IPS DF 4.7 (cell line): ENCODE data around the gene SYNE2.
"Not testable (repeated sequence)": the region's sequence is repeated elsewhere in the genome, so short reads cannot be mapped to it uniquely, and the experiment has no call there.

Experiments used
- DNase-seq: peaks from one replicate; pipeline ENCODE4 v3.0.0-alpha.2; 2013; ENCODE audit warnings: low spot score; ENCODE audit errors: extremely low read depth

The SYNE2 gene

DNA sequence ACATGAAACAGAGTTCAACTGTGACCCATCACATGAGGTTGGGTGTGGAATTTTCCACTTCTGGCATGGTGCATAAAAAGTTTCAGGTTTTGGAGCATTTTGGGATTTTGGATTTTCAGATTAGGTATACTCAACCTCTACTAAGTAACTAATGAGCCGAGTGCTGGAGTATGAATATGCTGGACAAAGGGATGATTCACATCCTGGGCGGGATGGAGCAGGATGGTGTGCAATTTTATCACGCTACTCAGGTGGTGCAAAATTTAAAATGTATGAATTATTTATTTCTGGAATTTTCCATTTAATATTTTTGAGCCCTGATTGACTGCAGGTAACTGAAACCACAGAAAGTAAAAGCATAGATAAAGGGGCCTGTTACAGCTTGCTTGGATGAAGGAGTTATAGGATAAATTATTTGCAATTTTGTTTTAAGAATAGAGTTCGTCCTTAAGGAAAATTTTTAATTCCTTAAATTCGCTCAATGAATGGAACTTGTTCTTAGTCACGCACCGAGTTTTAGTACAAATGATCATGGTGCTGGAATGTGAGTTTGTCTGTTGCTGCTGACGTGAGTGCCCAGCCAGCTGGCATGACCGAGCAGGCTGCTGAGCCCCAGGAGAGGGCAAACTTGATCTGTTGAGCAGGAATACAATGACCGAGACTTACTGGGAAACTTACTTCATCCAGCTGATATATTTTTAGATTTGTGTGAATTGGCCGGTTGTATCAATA, 265.0 kb downstream of the SYNE2 start:
- DNase-seq: no peak

DNA sequence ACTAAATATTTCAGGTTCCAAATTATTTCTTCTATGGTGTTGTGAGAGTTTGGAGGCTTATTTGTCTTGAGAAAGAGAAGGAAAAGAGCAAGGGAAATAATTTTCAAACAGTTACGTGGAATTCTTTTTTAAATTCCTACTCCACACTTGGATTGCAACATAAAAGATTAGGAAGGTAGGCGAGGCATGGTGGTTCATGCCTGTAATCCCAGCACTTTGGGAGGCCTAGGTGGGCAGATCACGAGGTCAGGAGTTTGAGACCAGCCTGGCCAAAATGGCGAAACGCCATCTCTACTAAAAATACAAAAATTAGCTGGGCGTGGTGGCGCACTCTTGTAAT, 265.6 kb downstream of the SYNE2 start:
- not testable (repeated sequence) for DNase-seq

DNA sequence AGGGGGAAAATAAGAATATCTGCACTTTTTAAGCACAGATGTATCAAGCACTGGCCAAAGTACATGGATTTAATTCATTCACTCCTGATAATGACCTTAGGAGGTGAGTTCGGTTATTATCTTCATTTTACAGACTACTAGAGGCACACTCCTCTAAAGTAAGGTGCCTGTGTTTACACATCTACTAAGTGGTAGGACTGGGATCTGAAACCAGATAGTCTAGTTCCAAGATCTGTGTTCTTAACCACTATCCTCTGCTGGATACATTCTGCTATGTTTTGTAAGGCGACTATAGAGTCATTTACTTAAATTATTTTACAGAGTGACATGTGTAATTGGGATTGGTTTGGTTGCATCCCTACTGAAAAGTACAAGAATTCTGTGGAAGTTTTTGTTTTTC, 266.1 kb downstream of the SYNE2 start:
- no peak for DNase-seq

DNA sequence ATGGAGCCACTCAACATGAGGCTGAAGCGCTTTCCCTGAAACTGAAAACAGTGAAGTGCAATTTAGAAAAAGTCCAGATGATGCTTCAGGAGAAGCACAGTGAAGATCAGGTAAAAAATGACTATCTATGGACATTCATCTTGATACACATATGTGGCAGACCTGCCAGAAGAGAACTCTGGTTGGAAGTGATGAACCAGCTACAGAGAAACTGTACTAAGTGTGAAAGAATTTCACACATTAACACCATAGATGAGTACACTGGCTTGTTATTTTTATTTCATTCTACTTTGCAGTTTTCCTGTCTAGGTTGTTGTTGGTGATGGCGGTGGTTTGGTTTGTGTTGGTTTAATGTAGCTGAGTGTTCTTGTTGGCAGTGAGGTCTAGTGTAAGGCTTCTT, 266.7 kb downstream of the SYNE2 start:
- no peak for DNase-seq

DNA sequence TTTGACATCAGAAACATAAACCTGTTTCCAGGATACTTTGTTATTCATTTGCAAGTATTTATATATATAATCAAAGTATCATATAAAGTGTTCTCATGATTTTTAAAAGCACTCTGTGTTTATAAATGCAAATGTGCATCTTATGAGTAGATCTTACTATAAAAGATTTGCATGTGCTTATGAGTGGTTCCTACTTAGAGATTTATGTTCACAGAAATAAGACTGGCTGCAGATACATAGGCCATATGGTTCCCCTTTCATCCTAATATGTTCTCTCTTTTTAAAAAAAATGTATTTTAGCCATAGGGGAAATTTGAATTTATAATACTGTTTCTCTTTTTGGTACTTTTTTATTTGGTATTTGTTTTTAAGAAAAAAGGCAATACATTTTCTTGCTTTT, 267.2 kb downstream of the SYNE2 start:
- no peak for DNase-seq

DNA sequence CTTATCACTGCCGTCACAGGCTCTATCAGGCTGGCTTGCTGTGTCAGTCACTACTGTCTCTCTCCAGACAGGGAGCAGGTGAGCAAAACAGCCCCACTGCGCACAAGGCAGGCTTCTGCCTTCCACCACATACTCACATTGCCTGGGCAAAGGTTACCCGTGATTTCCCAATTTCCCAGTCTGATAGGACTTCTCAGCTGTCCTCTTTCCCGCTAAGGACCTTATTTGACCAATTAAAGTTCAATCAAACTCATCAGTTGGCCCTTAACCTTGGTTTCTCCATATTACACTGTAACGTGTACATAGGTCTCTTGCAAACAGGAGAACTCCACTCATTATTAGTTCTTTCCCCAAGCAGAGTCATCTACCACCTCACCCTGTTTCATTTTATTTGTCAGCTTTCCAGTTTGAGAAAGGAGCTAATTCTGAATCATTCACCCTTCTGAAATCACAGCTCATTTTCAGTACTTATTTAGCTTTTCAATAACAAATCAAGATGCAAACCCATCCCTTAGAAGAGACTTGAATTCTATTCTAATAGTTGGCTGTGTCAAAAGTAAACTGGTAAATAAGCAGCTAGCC, 270.5 kb downstream of the SYNE2 start:
- no peak for DNase-seq

DNA sequence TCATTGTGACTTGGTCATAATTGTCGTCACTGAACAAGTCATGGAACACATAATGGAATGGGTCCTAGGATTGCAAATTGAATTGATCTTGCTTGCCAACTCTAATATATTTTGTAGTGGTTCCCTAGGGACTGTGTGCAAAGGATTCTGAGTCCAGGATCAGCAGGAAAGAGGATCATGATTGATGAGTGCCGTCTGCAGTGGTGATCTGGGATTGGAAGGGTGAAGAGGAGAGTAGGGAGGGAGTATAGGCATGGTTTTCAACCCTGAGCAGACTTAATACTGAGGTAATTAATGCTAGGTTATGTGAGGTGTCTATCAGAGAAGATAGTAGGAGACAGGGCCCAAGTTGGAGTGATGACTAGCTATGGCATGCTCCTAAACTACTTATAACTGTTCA, 272.5 kb downstream of the SYNE2 start:
- DNase-seq: no peak

DNA sequence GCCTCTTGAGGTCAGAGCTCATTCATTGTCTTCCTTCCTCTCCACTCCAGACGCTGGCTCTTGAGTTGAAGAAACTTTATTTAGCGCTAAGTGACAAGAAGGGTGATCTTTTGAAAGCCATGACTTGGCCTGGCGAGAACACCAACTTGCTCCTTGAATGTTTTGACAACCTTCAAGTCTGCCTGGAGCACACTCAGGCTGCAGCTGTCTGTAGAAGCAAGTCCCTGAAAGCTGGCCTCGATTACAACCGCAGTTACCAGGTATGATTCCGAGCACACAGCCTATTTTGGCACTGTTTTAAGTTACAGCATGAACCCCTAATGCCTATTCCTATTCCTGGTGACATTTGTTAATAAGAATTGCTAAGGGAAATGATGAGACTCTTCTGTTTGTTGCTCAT, 273.7 kb downstream of the SYNE2 start:
- DNase-seq: no peak

DNA sequence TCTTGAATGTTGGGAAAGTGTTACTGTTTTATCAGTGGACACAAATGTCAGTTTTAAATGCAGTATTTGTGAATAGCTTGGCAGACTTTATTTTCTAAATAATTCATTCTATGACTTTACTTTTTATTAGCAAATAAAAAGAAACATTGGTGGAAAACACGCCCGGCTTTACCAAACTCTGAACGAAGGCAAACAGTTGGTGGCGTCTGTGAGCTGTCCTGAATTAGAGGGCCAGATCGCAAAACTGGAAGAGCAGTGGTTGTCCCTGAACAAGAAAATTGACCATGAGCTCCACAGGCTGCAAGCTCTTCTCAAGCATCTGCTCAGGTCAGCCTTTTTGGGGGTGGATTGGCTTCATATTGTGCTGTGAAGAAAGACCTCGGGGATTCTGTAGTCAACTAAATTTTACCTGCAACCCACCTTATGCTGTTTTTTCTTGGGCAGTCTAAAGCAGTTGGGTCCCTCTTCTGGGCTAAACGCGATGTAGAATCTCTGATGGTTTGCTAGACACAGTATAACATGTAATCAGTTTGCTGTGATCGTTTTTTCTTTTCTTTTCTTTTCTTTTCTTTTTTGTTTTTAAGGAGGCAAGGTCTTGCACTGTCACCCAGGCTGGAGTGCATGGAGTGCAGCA, 285.0 kb downstream of the SYNE2 start:
- no peak for DNase-seq

DNA sequence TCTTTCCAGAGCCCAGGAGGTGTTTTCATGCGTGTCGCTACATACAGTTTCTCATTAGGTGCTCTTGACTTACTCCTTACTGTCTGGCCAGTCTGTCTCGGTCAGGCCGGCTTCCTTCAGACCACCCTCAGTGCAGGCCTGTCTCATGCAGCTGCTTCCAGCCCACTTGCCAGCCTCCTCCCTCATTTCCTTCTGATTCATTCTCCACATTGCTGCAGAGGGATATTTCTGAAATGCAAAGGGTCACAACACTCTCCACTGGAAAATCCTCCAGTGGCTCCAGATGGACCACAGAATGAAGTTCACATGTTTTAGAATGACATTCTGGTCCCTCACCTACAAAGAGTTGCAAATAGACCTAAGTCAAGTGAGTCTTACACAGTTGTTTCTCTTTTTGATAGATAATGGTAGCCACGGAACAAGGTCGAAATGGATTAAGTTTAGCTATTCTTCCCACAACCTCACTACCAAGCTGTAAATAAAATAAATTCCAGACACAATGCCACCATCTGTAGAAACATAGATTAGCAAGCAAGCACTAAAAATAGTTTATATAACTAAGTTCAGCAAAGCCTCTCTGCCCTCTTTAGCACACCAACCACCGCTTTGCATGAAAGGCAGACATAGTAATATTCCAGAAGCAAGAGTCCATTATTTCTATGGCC, 294.5 kb downstream of the SYNE2 start:
- no peak for DNase-seq

DNA sequence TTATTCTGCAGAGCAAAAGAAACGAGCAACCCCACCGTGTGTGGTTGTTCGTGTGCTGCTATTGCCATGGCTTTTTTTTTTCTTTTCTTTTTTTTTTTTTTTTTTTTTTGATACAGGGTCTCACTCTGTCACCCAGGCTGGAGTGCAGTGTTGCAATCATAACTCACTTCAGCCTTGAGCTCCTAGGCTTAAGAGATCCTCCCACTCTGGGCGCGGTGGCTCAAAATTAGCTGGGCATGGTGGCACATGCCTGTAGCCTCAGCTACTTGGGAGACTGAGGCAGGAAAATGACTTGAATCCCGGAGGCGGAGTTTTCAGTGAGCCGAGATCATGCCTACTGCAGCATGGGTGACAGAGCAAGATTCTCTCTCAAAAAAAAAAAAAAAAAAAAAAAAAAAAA, 297.1 kb downstream of the SYNE2 start:
- no peak for DNase-seq

DNA sequence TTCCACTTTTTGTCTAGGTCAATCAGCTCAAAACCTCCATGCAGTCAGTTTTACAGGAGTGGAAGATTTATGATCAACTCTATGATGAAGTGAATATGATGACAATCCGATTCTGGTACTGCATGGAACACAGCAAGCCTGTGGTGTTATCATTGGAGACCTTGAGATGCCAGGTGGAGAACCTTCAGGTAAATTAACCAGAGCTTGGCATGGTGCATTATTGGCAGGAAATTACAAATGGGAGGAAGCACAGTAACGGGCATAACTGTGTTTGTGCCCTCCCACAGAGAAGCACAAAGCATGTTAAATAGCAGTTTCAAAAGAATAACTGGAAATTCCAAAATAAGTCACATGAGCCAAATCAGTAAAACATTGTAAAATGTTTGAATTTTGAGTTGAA, 305.8 kb downstream of the SYNE2 start:
- no peak for DNase-seq

DNA sequence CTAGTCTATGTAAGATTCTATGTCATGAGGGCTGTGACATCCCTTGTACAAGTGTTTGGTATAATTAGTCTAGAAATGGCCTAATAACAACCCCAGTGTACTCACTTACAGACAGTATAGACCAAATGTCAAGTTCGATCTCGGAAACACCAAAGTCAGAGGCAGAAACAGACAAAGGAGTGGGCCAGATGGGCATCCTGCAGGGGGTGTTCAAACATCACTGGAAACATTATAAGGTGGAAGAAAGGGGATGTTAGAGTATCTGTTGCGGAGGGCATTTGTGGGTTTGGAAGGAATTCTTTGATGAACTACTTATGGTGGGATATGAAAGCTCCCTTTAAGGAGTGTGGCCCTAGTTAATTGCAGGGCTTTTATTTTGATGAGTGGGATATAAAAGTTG, 306.8 kb downstream of the SYNE2 start:
- no peak for DNase-seq

DNA sequence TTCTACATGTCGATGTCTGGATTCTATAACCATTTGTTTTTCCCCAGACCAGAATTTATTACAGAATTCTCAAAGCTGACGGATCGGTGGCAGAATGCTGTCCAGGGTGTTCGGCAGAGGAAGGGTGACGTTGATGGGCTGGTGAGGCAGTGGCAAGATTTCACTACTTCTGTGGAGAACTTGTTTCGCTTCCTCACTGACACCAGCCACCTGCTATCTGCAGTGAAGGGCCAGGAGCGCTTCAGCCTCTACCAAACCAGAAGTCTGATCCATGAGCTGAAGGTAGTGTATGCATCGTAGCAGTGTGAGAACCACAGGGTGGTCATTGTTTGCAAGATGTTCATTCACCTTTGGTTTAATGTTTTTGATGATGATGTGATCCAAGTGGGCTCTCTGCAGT, 317.4 kb downstream of the SYNE2 start:
- DNase-seq: no peak

DNA sequence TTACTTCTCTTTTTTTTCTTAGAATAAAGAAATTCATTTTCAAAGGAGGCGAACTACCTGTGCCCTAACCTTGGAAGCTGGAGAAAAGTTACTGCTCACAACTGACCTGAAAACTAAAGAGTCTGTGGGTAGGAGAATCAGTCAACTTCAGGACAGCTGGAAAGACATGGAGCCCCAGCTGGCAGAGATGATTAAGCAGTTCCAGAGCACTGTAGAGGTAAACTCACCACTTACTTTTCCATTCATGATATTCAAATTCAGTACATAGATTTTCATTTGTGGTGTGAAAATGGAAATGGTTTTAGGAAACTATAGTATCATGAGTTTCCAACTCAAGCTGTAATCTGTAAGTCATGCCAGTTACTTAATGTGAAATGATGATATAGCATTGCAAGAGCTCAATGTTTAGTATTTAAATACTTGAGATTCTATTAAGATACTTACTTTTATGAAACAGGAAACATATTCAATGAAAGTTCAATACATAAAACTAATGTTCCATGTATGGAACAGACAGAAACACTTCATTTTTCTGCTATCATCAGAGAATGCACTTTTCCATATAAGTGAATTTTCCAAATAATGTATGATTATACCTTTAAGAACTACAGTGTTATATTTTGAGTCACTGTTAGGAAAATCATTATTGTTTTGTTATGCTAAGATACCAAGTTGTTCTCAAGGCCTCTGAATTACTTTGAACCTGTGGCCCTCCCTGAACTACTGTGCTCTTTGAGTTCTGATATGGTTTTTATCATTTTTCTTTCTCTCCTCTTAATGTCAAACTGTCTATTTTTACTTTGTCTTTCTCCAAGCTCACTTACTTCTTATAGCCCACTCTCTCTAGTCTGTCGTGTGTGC, 322.3 kb downstream of the SYNE2 start:
- DNase-seq: no peak

DNA sequence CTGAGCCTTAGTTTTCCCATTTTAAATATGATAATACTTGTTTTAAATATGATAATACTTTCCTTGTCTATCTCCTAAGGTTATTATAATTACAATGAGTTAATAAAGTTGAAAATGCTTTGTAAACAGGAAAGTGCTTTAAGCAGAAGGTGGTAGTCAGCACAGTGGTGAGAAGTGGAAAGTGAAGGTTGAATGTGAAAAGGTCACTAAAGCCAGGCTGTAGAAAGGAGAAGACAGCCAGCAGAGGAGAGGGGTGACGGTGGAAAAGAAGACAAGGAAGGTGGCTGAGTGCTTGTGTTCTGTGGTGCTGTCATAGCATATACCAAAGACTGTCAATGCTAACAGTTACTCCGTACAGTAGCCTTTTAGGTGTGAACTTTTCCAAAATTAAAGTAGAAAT, 323.5 kb downstream of the SYNE2 start:
- DNase-seq: no peak

DNA sequence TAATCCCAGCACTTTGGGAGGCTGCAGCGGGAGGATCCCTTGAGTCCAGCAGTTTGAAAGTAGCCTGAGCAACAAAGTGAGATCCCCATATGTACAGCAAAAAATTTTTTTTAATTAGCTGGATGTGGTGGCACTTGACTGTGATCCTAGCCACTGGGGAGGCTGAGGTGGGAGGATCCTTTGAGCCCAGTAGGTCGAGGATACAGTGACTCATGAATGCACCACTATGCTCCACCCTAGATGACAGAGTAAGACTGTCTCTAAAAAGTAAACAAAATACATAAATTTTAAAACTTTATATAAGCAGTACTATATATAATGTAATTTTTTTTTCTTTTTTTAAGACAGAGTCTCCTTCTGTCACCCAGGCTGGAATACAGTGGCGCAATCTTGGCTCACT, 326.0 kb downstream of the SYNE2 start:
- no peak for DNase-seq

DNA sequence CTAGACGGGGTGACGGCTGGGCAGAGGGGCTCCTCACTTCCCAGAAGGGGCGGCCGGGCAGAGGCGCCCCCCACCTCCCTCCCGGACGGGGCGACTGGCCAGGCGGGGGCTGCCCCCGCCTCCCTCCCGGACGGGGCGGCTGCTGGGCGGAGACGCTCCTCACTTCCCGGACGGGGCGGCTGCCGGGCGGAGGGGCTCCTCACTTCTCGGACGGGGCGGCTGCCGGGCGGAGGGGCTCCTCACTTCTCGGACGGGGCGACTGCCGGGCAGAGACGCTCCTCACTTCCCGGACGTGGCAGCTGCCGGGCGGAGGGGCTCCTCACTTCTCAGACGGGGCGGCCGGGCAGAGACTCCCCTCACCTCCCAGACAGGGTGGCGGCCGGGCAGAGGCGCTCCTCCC, 330.1 kb downstream of the SYNE2 start:
- not testable (repeated sequence) for DNase-seq

DNA sequence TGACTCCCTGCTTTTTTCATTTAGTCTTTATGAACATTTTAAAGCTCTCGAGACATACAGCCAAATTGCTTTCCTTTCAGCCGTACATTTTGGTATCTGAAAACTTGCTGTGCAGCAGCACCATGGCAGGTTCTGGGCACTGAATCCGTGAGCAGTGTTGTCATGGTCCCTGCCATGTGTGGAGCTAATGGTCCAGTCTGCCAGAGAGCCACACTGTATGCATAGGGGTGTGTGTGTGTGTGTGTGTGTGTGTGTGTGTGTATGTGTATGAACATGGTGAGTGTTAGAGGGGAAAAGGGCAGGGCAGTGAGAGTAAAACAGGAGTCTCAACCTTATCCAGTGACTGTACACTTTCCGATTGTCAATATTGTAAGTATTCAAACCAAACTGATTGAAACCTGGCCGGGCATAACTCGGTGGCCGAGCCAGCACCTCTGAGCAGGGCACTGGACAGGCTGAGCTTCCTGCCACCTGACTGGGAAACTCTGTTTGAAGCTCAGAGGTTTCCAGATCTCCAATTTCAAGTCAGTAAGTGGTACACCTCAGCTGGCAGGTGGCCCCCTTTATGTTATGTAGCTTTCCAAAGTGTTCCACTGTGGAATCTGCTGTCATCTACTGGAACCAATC, 331.4 kb downstream of the SYNE2 start:
- no peak for DNase-seq

DNA sequence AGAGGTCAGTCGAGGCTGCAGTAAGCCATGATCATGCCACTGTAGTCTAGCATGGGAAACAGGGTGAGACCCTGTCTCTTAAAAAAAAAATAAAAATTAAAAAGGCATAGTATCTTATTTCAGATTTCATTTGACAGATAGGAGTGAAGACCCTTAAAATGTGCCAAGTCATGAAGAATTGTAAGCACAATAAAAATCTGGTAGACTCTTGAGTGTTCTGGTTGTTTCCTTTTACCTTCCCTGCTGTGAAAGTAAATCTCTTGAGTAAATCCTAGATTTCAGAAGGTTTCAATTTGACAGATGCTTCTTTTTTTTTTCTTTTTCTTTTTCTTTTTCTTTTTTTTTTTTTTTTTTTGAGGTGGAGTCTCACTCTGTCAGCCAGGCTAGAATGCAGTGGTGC, 332.4 kb downstream of the SYNE2 start:
- DNase-seq: no peak
